ENCODE measurements around the gene ELN. TPM values are rescaled to one million over a fixed set of nuclear protein-coding genes. Genes with fewer than 3 reads are reported as not detected.

ELN gene
- total and polyA plus RNA-seq, 2 of the 8 experiments (the other 6 are each of a cell fraction or from before 2014, with no cell fraction given) = 5.1 to 5.6 TPM

DNA sequence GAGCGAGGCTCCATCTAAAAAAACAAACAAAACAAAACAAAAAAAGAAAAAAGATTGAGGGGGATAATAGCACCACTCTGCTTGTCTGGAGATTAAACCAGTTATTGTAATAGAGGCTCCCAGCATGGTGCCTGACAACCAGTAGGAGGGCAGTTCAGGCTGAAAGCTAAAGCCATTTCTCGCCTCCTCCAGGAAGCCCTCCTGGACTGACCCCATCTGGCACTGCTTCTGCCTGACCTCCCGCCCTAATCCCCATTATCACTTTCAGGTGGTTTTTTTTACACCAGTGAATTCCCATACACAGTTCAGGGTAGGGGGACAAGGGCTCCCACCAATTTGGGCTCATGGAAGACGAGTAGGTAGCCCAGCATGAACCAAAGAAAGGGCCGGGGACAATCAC, 8.8 kb upstream of the ELN start:
- H3K79me2 ChIP-seq (ENCODE audit: control insufficient read depth in 1 of 2, insufficient read depth in 2 of 2, low read length in 2 of 2) = no peaks in the 10 kb centered on the region
- H2BK20ac ChIP-seq (ENCODE audit: low read length) = no peak overlapping the region
- no peak overlapping the region for H2AFZ ChIP-seq (ENCODE audit: low read length)
- H3K18ac ChIP-seq (ENCODE audit: extremely low read depth, low read length) = no peak overlapping the region
- H3K9ac ChIP-seq (replicated peaks in 1 of 4; ENCODE audit: extremely low read depth in 1 of 4, low read depth in 3 of 4, low read length in 3 of 4) = no peak overlapping the region
- no peak overlapping the region for H3K23ac ChIP-seq (ENCODE audit: insufficient read length)
- H4K8ac ChIP-seq (ENCODE audit: extremely low read depth, insufficient read depth, low read length) = no peak overlapping the region
- H4K91ac ChIP-seq (replicated peaks; ENCODE audit: insufficient read length, low read length) = no peak overlapping the region
- no peak overlapping the region for H2BK15ac ChIP-seq (ENCODE audit: low read length)
- no peaks in the 10 kb centered on the region for H3K27me3 ChIP-seq (replicated peaks in 1 of 4; ENCODE audit: control insufficient read depth in 3 of 4, extremely low read depth in 1 of 4, insufficient read depth in 3 of 4, low read length in 3 of 4)
- no peaks in the 10 kb centered on the region for H3K79me1 ChIP-seq (ENCODE audit: low read depth, low read length)
- H3K4ac ChIP-seq (replicated peaks; ENCODE audit: insufficient read length, low read depth, low read length) = no peak overlapping the region
- H3K27ac ChIP-seq (ENCODE audit: low read depth, low read length) = no peak overlapping the region
- no peak overlapping the region for H3K4me3 ChIP-seq (ENCODE audit: extremely low read depth in 1 of 4, insufficient read depth in 2 of 4, low read depth in 3 of 4, low read length in 4 of 4)
- no peak overlapping the region for H3K56ac ChIP-seq (replicated peaks; ENCODE audit: insufficient read length, low read depth, low read length)
- H3K4me1 ChIP-seq (replicated peaks in 1 of 4; ENCODE audit: control insufficient read depth in 3 of 4, insufficient read depth in 4 of 4, low read length in 3 of 4) = peaks cover 0 to 6% (median 2%) of the 10 kb centered on the region in 4 experiments; a peak in 3 of 7 replicates
- H2AK5ac ChIP-seq (ENCODE audit: low read depth, low read length) = no peak overlapping the region
- no peak overlapping the region for H3K14ac ChIP-seq (ENCODE audit: insufficient read length)
- DNase-seq (ENCODE audit: low read depth in 1 of 2, low spot score in 2 of 2) = no peak
- no peak overlapping the region for H3K4me2 ChIP-seq (ENCODE audit: insufficient read depth in 1 of 2, low read depth in 2 of 2, low read length in 2 of 2)
- no peaks in the 10 kb centered on the region for H3K9me3 ChIP-seq (ENCODE audit: insufficient read depth in 2 of 2, low read depth in 1 of 2, low read length in 1 of 2)
- CTCF ChIA-PET (ENCODE audit: partially characterized antibody) = interaction anchor here (0.7 to 14.4 kb wide), 3 partner anchors 7 to 181 kb away, joined by 3 to 145 read pairs (median 4); partner anchors contain the start of gene ELN
- POLR2A ChIA-PET (ENCODE audit: partially characterized antibody) = no interaction called here
- H2BK120ac ChIP-seq (replicated peaks; ENCODE audit: low read depth, low read length) = no peak overlapping the region
- H4K20me1 ChIP-seq (replicated peaks in 1 of 2; ENCODE audit: control insufficient read depth in 1 of 2, insufficient read depth in 2 of 2, low read length in 2 of 2) = no peaks in the 10 kb centered on the region
- FAIRE-seq = no peak
- no peak overlapping the region for H2BK5ac ChIP-seq (ENCODE audit: low read depth, low read length)
- H3K23me2 ChIP-seq (ENCODE audit: low read depth, low read length) = no peaks in the 10 kb centered on the region
- WGBS, 2 experiments (ENCODE audit: extremely low coverage in 1 of 2, insufficient coverage in 1 of 2, insufficient read length in 1 of 2, insufficient replicate concordance in 2 of 2, low coverage in 1 of 2, low lambda C conversion rate in 2 of 2, missing lambda C conversion rate in 1 of 2) = 80% methylated on average over 5 of the region's 5 CpGs; no CpG with 5 or more reads in 1 of the 2 experiments
- no peak overlapping the region for H2BK12ac ChIP-seq (ENCODE audit: low read depth, low read length)
- H4K5ac ChIP-seq (ENCODE audit: insufficient read length, low read depth, low read length) = no peak overlapping the region
- no peak for TF ChIP-seq EP300 (IDR thresholded peaks at IDR 0.05; ENCODE audit: borderline replicate concordance in 1 of 2, low read depth in 2 of 2, low read length in 2 of 2)
- TF ChIP-seq, protein P1, sequence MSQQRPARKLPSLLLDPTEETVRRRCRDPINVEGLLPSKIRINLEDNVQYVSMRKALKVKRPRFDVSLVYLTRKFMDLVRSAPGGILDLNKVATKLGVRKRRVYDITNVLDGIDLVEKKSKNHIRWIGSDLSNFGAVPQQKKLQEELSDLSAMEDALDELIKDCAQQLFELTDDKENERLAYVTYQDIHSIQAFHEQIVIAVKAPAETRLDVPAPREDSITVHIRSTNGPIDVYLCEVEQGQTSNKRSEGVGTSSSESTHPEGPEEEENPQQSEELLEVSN (IDR thresholded peaks at IDR 0.05) = no peak
- TF ChIP-seq SP4 (IDR thresholded peaks at IDR 0.05; ENCODE audit: low read length) = no peak
- no peak for TF ChIP-seq TEAD4 (IDR thresholded peaks at IDR 0.05; ENCODE audit: low read depth, low read length)
- TF ChIP-seq ATF3 (IDR thresholded peaks at IDR 0.05; ENCODE audit: insufficient read depth, low read depth, low read length) = no peak
- TF ChIP-seq HDAC6 (IDR thresholded peaks at IDR 0.05; ENCODE audit: low read depth, low read length) = no peak
- TF ChIP-seq CHD2 (IDR thresholded peaks at IDR 0.05; ENCODE audit: low read length) = no peak
- no peak for TF ChIP-seq SUZ12 (IDR thresholded peaks at IDR 0.05; ENCODE audit: low read length)
- no peak for TF ChIP-seq SIRT6 (IDR thresholded peaks at IDR 0.05; ENCODE audit: low read length)
- H3K36me3 ChIP-seq (ENCODE audit: control insufficient read depth in 2 of 4, insufficient read depth in 4 of 4, low read length in 3 of 4) = no peaks in the 10 kb centered on the region
